Measurements from ENCODE around the gene STAMBP. TPM values are rescaled to one million over a fixed set of nuclear protein-coding genes. Genes with fewer than 3 reads are reported as not detected.
A peak's percentile ranks its signal among the peaks of the same experiment; 100 is the strongest.
"Not testable (repeated sequence)": the region's sequence is repeated elsewhere in the genome, so short reads cannot be mapped to it uniquely, and the experiment has no call there.

Gene STAMBP
- total RNA-seq, 2 experiments from 2014 or later = 104 to 111 TPM

DNA sequence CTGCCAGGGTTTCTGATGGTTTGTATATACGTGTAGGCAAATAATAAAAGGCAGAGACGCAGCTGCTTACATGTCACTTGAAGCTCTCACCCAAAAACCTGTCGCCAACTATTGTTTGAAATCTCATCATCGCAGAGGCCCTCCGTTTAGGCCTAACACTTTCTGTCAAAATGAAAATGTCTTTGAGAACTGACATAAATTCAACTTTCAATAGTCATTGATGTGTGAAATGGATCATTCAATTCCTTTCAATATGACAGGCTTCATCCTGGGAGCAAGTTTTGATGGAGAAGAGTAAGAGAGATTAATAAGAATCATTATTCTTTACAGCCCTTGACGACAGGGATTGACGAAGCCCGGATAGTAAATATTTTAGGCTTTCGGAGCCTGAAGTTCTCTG is 66.7 kb downstream of the STAMBP start:
- POLR2A ChIA-PET = no interaction called here
- H3K4me3 Mint-ChIP-seq = no peak overlapping the region
- intact Hi-C loops (cut with DNase I, micrococcal nuclease) = loop anchor here (2.0 to 10.0 kb wide), 3 partner anchors 38 to 211 kb away; no protein-coding TSS in a partner anchor

GRCh38 chr2:73896362-73897239 is 67.8 kb downstream of the STAMBP start:
- H3K36me3 Mint-ChIP-seq (ENCODE audit: low read depth) = no peaks in the 10 kb centered on the region
- H3K4me1 Mint-ChIP-seq = peaks cover 33% of the 10 kb centered on the region
- H3K4me3 Mint-ChIP-seq = no peak overlapping the region
- H3K27me3 Mint-ChIP-seq = no peaks in the 10 kb centered on the region
- peak; percentile 88 for ATAC-seq
- CTCF ChIA-PET = interaction anchor here (0.6 to 0.9 kb wide), 4 partner anchors 22 to 361 kb away, joined by 3 to 8 read pairs (median 3); no protein-coding TSS in a partner anchor
- H3K27ac Mint-ChIP-seq = peak overlapping the region; percentile 56
- intact Hi-C loops (cut with DNase I, micrococcal nuclease) = loop anchor here (5.0 to 10.0 kb wide), 2 partner anchors 39 to 212 kb away; no protein-coding TSS in a partner anchor
- DNase-seq = peak; percentile 66
- H3K9me3 Mint-ChIP-seq (ENCODE audit: low read depth) = no peaks in the 10 kb centered on the region
- POLR2A ChIA-PET = interaction anchor here (0.6 to 1.2 kb wide), 2 partner anchors 9 to 36 kb away, joined by 3 read pairs; no protein-coding TSS in a partner anchor

More for the DNA sequence above, 66.7 kb downstream of the STAMBP start:
- Mint-ChIP-seq H3K36me3 (ENCODE audit: low read depth) (no peaks in the 10 kb centered on the region), H3K9me3 (ENCODE audit: low read depth) (no peaks in the 10 kb centered on the region), H3K27ac (no peak overlapping the region), H3K27me3 (no peaks in the 10 kb centered on the region), H3K4me1 (peaks cover 33% of the 10 kb centered on the region)
- CTCF ChIA-PET = interaction anchor here (0.7 kb wide), 1 partner anchor 25 kb away, joined by 3 read pairs; no protein-coding TSS in a partner anchor
- DNase-seq = peak; percentile 30
- peak; percentile 42 for ATAC-seq

DNA sequence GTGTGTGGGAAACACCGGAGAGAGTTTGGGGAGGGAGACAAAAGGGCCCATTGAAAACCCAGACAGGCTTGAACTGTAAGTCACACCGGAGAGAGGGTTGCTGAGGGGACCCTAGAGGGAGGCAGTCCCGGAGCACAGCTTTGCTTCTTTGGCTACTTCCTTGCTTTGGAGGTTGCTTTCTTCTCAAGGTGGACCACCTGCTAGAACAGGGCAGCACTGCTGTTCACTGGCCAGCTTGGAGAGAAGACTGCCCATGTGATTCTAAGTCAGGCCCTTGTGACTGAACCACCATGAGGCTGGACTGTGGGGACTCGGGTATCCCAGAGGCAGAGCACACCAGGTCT is 68.5 kb downstream of the STAMBP start:
- Mint-ChIP-seq H3K4me1 (peaks cover 33% of the 10 kb centered on the region), H3K4me3 (no peak overlapping the region), H3K27me3 (no peaks in the 10 kb centered on the region), H3K27ac (peak overlapping the region; percentile 13), H3K36me3 (ENCODE audit: low read depth) (no peaks in the 10 kb centered on the region), H3K9me3 (ENCODE audit: low read depth) (no peaks in the 10 kb centered on the region)
- ChIA-PET POLR2A (interaction anchor here (1.2 kb wide), 1 partner anchor 10 kb away, joined by 3 read pairs; no protein-coding TSS in a partner anchor), CTCF (interaction anchor here (0.7 to 0.9 kb wide), 2 partner anchors 22 to 361 kb away, joined by 3 read pairs; no protein-coding TSS in a partner anchor)
- DNase-seq = no peak
- intact Hi-C loops (cut with DNase I, micrococcal nuclease) = loop anchor here (5.0 to 10.0 kb wide), 2 partner anchors 40 to 212 kb away; no protein-coding TSS in a partner anchor
- no peak for ATAC-seq

DNA sequence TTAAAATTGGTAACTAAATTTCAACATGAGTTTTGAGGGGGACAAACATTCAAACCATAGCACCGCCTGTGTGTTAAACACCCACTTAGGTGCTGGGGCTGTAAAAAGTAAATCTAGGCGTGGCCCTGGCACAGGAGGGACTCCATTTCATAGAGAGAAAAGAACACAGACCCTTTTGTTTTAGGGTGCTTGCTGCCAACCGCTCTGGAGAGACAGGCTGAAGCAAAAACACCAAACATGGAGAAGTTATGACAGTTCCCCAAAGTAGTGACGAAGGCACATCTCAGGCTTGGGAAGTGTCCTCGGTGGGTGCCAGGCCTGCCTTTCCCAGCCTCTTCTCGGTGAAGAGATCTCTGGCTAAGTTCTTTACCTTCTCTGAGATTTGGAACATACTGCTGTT is 69.2 kb downstream of the STAMBP start:
- Mint-ChIP-seq H3K4me3 (no peak overlapping the region), H3K27ac (no peak overlapping the region), H3K27me3 (no peaks in the 10 kb centered on the region), H3K36me3 (ENCODE audit: low read depth) (no peaks in the 10 kb centered on the region), H3K4me1 (peaks cover 33% of the 10 kb centered on the region), H3K9me3 (ENCODE audit: low read depth) (no peaks in the 10 kb centered on the region)
- intact Hi-C loops (cut with DNase I, micrococcal nuclease) = loop anchor here (5.0 to 10.0 kb wide), 2 partner anchors 41 to 213 kb away; no protein-coding TSS in a partner anchor
- no peak for DNase-seq
- ChIA-PET POLR2A (no interaction called here), CTCF (interaction anchor here (0.6 kb wide), 1 partner anchor 157 kb away, joined by 3 read pairs; no protein-coding TSS in a partner anchor)
- ATAC-seq = no peak

DNA sequence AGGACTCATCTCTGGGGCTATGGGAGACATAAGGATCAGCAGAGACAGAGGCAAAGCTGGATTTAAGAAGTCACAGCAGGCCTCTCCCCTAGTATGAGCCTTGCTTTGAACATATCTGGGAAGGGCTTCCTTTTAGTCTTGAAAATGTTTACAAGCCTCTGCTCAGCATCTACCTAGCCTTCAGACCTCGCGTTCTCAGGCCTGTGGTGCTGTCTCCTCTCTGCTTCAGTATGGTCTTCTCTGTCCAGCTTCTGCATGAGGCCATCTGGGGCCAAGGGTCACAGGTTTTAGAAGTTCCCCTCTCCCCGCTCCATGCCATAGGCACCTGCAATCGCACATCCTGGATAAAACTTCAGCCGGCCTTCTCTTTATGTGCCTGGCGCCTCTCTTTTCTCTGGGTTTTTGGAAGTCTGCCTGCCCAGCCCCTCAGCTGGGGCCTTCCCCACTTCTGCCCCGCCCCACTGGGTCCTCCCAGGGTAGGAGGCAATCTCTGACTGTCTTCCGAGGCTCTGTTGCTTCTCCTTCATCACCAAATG is 71.1 kb downstream of the STAMBP start:
- intact Hi-C loops (cut with DNase I, micrococcal nuclease) = loop anchor here (5.0 to 10.0 kb wide), 3 partner anchors 43 to 215 kb away; no protein-coding TSS in a partner anchor
- Mint-ChIP-seq H3K4me1 (peaks cover 27% of the 10 kb centered on the region), H3K36me3 (ENCODE audit: low read depth) (no peaks in the 10 kb centered on the region), H3K27ac (no peak overlapping the region), H3K27me3 (no peaks in the 10 kb centered on the region), H3K4me3 (no peak overlapping the region), H3K9me3 (ENCODE audit: low read depth) (no peaks in the 10 kb centered on the region)
- ATAC-seq (no peak), DNase-seq (no peak)
- ChIA-PET CTCF (no interaction called here), POLR2A (no interaction called here)

DNA sequence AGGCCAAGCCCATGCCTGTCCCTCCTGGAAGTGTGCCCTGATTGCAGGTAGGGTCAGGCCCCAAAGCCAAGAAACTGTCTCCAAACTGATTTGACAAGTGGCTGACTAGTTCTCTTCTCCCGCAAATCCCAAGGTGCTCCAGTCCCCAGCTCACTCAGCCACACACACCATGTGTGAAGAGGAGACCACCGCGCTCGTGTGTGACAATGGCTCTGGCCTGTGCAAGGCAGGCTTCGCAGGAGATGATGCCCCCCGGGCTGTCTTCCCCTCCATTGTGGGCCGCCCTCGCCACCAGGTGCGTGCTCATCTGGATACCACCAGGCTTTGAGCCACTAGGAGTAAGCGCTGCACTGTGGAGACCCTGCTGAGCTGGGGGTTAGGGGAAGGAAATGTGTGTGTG is 72.4 kb downstream of the STAMBP start:
- no peak overlapping the region for H3K4me3 Mint-ChIP-seq
- ATAC-seq = no peak
- no peak overlapping the region for H3K27ac Mint-ChIP-seq
- no peaks in the 10 kb centered on the region for H3K27me3 Mint-ChIP-seq
- CTCF ChIA-PET = no interaction called here
- intact Hi-C loops (cut with DNase I, micrococcal nuclease) = loop anchor here in 1 of 2 experiments (10.0 kb wide), 1 partner anchor 204 kb away; no protein-coding TSS in a partner anchor
- H3K4me1 Mint-ChIP-seq = peaks cover 15% of the 10 kb centered on the region
- POLR2A ChIA-PET = no interaction called here
- no peaks in the 10 kb centered on the region for H3K36me3 Mint-ChIP-seq (ENCODE audit: low read depth)
- no peak for DNase-seq
- H3K9me3 Mint-ChIP-seq (ENCODE audit: low read depth) = no peaks in the 10 kb centered on the region

- POLR2A ChIA-PET = no interaction called here
- no peaks in the 10 kb centered on the region for H3K9me3 Mint-ChIP-seq (ENCODE audit: low read depth)
- H3K36me3 Mint-ChIP-seq (ENCODE audit: low read depth) = no peaks in the 10 kb centered on the region
- DNase-seq (no peak), ATAC-seq (no peak)
- H3K27me3 Mint-ChIP-seq = no peaks in the 10 kb centered on the region
- H3K27ac Mint-ChIP-seq = no peak overlapping the region
- intact Hi-C loops (cut with DNase I, micrococcal nuclease) = loop anchor here in 1 of 2 experiments (10.0 kb wide), 1 partner anchor 203 kb away; no protein-coding TSS in a partner anchor
- CTCF ChIA-PET = interaction anchor here (1.2 kb wide), 1 partner anchor 78 kb away, joined by 3 read pairs; no protein-coding TSS in a partner anchor
- H3K4me1 Mint-ChIP-seq = peaks cover 4% of the 10 kb centered on the region
- no peak overlapping the region for H3K4me3 Mint-ChIP-seq
Observed at GRCh38 chr2:73902284-73902683, 73.5 kb downstream of the STAMBP start.

DNA sequence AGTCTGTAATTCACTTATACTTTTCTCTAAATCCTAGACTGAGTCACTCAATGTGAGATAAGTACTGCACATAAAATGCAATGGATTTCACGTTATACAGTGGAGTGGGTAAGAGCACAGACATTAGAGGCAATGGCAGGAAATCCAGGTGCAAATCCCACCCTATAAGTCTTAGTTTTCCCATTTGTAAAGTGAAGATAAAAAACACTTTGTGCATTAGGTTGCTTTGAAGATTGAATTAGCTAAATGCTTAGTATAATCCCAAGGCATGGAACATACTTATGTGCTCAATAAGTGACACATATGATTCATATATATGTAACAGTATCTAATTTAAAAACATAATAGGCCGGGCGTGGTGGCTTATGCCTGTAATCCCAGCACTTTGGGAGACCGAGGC is 74.6 kb downstream of the STAMBP start:
- H3K9me3 Mint-ChIP-seq (ENCODE audit: low read depth) = no peaks in the 10 kb centered on the region
- H3K27ac Mint-ChIP-seq = no peak overlapping the region
- H3K4me1 Mint-ChIP-seq = peaks cover 4% of the 10 kb centered on the region
- no peaks in the 10 kb centered on the region for H3K36me3 Mint-ChIP-seq (ENCODE audit: low read depth)
- intact Hi-C loops (cut with DNase I, micrococcal nuclease) = loop anchor here in 1 of 2 experiments (10.0 kb wide), 1 partner anchor 201 kb away; no protein-coding TSS in a partner anchor
- ATAC-seq (no peak), DNase-seq (no peak)
- CTCF ChIA-PET = interaction anchor here (0.6 to 1.2 kb wide), 2 partner anchors 79 to 286 kb away, joined by 3 read pairs; no protein-coding TSS in a partner anchor
- POLR2A ChIA-PET = no interaction called here
- no peaks in the 10 kb centered on the region for H3K27me3 Mint-ChIP-seq
- H3K4me3 Mint-ChIP-seq = no peak overlapping the region

DNA sequence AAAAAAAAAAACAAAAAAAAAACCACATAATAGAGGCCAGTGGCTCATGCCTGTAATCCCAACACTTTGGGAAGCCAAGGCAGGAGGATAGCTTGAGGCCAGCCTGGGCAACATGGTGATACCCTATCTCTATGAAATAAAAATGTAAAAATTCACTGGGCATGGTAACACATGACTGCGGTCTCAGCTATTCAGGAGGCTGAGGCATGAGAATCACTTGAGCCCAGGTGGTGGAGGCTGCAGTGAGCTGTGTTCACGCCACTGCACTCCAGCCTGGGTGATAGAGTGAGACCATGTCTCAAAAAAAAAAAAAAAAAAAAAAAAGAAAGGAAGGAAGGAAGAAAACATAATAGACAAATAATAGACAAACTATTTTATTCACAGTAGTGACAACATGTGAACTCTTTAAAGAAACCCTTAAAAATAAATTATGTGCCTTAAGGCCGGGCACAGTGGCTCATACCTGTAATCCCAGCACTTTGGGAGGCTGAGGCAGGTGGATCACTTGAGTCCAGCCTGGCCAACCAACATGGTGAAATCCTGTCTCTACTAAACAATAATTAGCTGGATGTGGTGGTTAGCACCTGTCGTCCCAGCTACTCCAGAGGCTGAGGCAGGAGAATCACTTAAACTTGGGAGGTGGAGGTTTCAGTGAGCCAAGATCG is 75.3 kb downstream of the STAMBP start:
- ATAC-seq; H3K4me1 Mint-ChIP-seq; H3K27me3 Mint-ChIP-seq; H3K36me3 Mint-ChIP-seq (ENCODE audit: low read depth); H3K4me3 Mint-ChIP-seq; DNase-seq; H3K9me3 Mint-ChIP-seq (ENCODE audit: low read depth); H3K27ac Mint-ChIP-seq; POLR2A ChIA-PET: not testable (repeated sequence)
- CTCF ChIA-PET = interaction anchor here (0.6 kb wide), 1 partner anchor 285 kb away, joined by 3 read pairs; no protein-coding TSS in a partner anchor
- intact Hi-C loops (cut with DNase I, micrococcal nuclease) = loop anchor here in 1 of 2 experiments (10.0 kb wide), 1 partner anchor 201 kb away; no protein-coding TSS in a partner anchor

- POLR2A ChIA-PET = no interaction called here
- intact Hi-C loops (cut with DNase I, micrococcal nuclease) = loop anchor here in 1 of 2 experiments (10.0 kb wide), 1 partner anchor 200 kb away; no protein-coding TSS in a partner anchor
Observed at GRCh38 chr2:73904952-73905351, 76.2 kb downstream of the STAMBP start.

More at GRCh38 chr2:73904952-73905351, 76.2 kb downstream of the STAMBP start:
- ATAC-seq (no peak), DNase-seq (no peak)
- CTCF ChIA-PET = no interaction called here
- Mint-ChIP-seq H3K4me1 (peaks cover 7% of the 10 kb centered on the region), H3K27me3 (no peaks in the 10 kb centered on the region), H3K27ac (no peak overlapping the region), H3K4me3 (no peak overlapping the region), H3K36me3 (ENCODE audit: low read depth) (no peaks in the 10 kb centered on the region), H3K9me3 (ENCODE audit: low read depth) (no peaks in the 10 kb centered on the region)

All from activated CD4-positive, alpha-beta T cell treated with anti-CD3 and anti-CD28 coated beads for 36 hours (primary cell).